Hepatocyte (in vitro differentiated cells): Measurements from ENCODE around the gene RB1.

Experiments used
- CTCF ChIP-seq: fragments of 200-600 bp; sonication (generic); IDR thresholded peaks from 2 replicates; pipeline ENCODE4 v1.5.1; 2016; ENCODE audit warnings: antibody characterized with exemption, mild to moderate bottlenecking; ENCODE audit not compliant: poor library complexity
- EZH2 ChIP-seq: fragments of 200-600 bp; sonication (generic); IDR thresholded peaks from 2 replicates; pipeline ENCODE4 v1.6.1; 2016; ENCODE audit warnings: antibody characterized with exemption, mild to moderate bottlenecking, borderline replicate concordance
- EZH2phosphoT487 ChIP-seq: fragments of 200-600 bp; sonication (generic); IDR thresholded peaks from one replicate; pipeline ENCODE4 v1.6.1; 2018; ENCODE audit warnings: antibody characterized with exemption, mild to moderate bottlenecking, low read depth, moderate library complexity; ENCODE audit not compliant: unreplicated experiment, severe bottlenecking

- TF ChIP-seq CTCF: no peak
- no peak for TF ChIP-seq EZH2phosphoT487
- no peak for TF ChIP-seq EZH2
Observed at GRCh38 chr13:48485432-48485831, 181.9 kb downstream of the RB1 start.
